SK-N-SH (cell line): ENCODE measurements around the gene DMKN. TPM values are rescaled to one million over a fixed set of nuclear protein-coding genes. Genes with fewer than 3 reads are reported as not detected.

Experiments
- CTCF ChIA-PET: fragments of 300-600, 350-600 bp; formaldehyde crosslinking; extraction: SDS; loops from one replicate; lab custom pipeline; 2021; lab: Yijun Ruan, JAX
- POLR2A ChIA-PET: fragments of 350-600 bp; sonication (Branson Sonifier 250); formaldehyde crosslinking; extraction: SDS; loops from one replicate; lab custom pipeline; 2020; ENCODE audit warnings: antibody characterized with exemption, inconsistent platforms; lab: Yijun Ruan, JAX
- DNase-seq: peaks from one replicate; pipeline ENCODE4 v3.0.0; 2012
- H2AFZ ChIP-seq: fragments of 200-600 bp; sonication (generic); 2 replicates; pipeline ENCODE4 v1.8.1; 2016; ENCODE audit warnings: antibody characterized with exemption, mild to moderate bottlenecking, low read depth
- H3F3A ChIP-seq: fragments of 200-600 bp; sonication (generic); replicated peaks from 2 replicates; pipeline ENCODE3; 2016; ENCODE audit warnings: antibody characterized with exemption, mild to moderate bottlenecking; ENCODE audit not compliant: insufficient read depth
- H3K27ac ChIP-seq, 2 experiments: fragments of 200-500 bp in 1 of 2; fragments of 200-600 bp in 1 of 2; sonication (Bioruptor generic) in 1 of 2; sonication (generic), shearing (Covaris generic) in 1 of 2; 2 replicates each; pipeline versions ENCODE4 v1.5.1 to v1.6.1; 2014 to 2016; ENCODE audit warnings: low read depth in 2 of 2, inconsistent platforms in 1 of 2, low read length in 1 of 2, mild to moderate bottlenecking in 1 of 2, mixed read lengths in 1 of 2
- H3K27me3 ChIP-seq: fragments of 200-600 bp; sonication (generic), shearing (Covaris generic); 2 replicates; pipeline ENCODE4 v1.6.1; 2016; ENCODE audit warnings: mixed run types; ENCODE audit not compliant: insufficient read depth
- H3K36me3 ChIP-seq, 2 experiments: fragments of 200-500 bp in 1 of 2; fragments of 200-600 bp in 1 of 2; sonication (Bioruptor generic) in 1 of 2; sonication (generic) in 1 of 2; replicated peaks in 1 of 2; 2 replicates each; pipeline versions ENCODE3 to v1.5.1; 2014 to 2016; ENCODE audit warnings: low read length in 1 of 2, mild to moderate bottlenecking in 1 of 2; ENCODE audit not compliant: insufficient read depth in 2 of 2, control insufficient read depth in 1 of 2
- H3K4me1 ChIP-seq, 2 experiments: fragments of 200-500 bp in 1 of 2; fragments of 200-600 bp in 1 of 2; sonication (Bioruptor generic) in 1 of 2; sonication (generic), shearing (Covaris generic) in 1 of 2; 2 replicates each; pipeline versions ENCODE4 v1.5.1 to v1.6.1; 2014 to 2016; ENCODE audit warnings: low read depth in 1 of 2, low read length in 1 of 2, mixed run types in 1 of 2; ENCODE audit not compliant: insufficient read depth in 2 of 2, control insufficient read depth in 1 of 2
- H3K4me2 ChIP-seq: fragments of 200-600 bp; sonication (generic), shearing (Covaris generic); 2 replicates; pipeline ENCODE4 v1.6.1; 2017; ENCODE audit warnings: mixed run types
- H3K4me3 ChIP-seq, 2 experiments: fragments of 200-500 bp in 1 of 2; fragments of 200-600 bp in 1 of 2; sonication (Bioruptor generic) in 1 of 2; sonication (generic), shearing (Covaris generic) in 1 of 2; 2 replicates each; pipeline versions ENCODE4 v1.5.1 to v1.8.1; 2014 to 2016; ENCODE audit warnings: low read depth in 2 of 2, inconsistent platforms in 1 of 2, low read length in 1 of 2, mild to moderate bottlenecking in 1 of 2, mixed read lengths in 1 of 2, moderate library complexity in 1 of 2
- H3K79me2 ChIP-seq: fragments of 200-600 bp; sonication (generic); 2 replicates; pipeline ENCODE4 v1.8.1; 2017; ENCODE audit warnings: mild to moderate bottlenecking; ENCODE audit not compliant: insufficient read depth
- H3K9ac ChIP-seq: fragments of 200-600 bp; sonication (generic); 2 replicates; pipeline ENCODE4 v1.6.1; 2017; ENCODE audit warnings: mixed run types
- H3K9me2 ChIP-seq: fragments of 200-600 bp; sonication (generic); 2 replicates; pipeline ENCODE4 v1.6.1; 2017; ENCODE audit warnings: mixed run types
- H3K9me3 ChIP-seq: fragments of 200-600 bp; sonication (generic); 2 replicates; pipeline ENCODE4 v1.6.1; 2017; ENCODE audit warnings: mixed run types, mild to moderate bottlenecking, moderate library complexity
- H4K20me1 ChIP-seq: fragments of 200-600 bp; sonication (generic); 2 replicates; pipeline ENCODE4 v1.6.1; 2017; ENCODE audit warnings: mild to moderate bottlenecking, mixed run types; ENCODE audit not compliant: insufficient read depth
- FOSL2 ChIP-seq: IDR thresholded peaks from 2 replicates; pipeline ENCODE4 v1.4.0; 2012; ENCODE audit warnings: low read depth, mild to moderate bottlenecking, moderate library complexity, borderline replicate concordance
- GATA2 ChIP-seq: sonication (generic); formaldehyde crosslinking; IDR thresholded peaks from 2 replicates; pipeline ENCODE4 v1.5.0; 2020; ENCODE audit warnings: mild to moderate bottlenecking, missing genetic modification reagents
- MAX ChIP-seq: IDR thresholded peaks from 2 replicates; pipeline ENCODE4 v1.4.0; 2012; ENCODE audit warnings: low read depth
- ZBTB33 ChIP-seq: IDR thresholded peaks from 2 replicates; pipeline ENCODE4 v1.4.0; 2012; ENCODE audit warnings: low read depth, borderline replicate concordance
- WGBS: methylation state at CpG from one replicate; pipeline ENCODE4 v1.1.6; 2017; ENCODE audit warnings: low lambda C conversion rate; 5-methylcytosine and 5-hydroxymethylcytosine counted together
- polyA plus RNA-seq, 3 experiments: library from polyadenylated mRNA; depleted of rRNA; stranded (reverse); fragments of >200 nt; gene quantifications; 2 replicates each; pipeline ENCODE4 v1.2.3, GENCODE V29; 2012

DMKN gene
- polyA plus RNA-seq, 1 of the 3 experiments (the other 2 are of a cell fraction) = not detected

GRCh38 chr19:35447606-35448469, 65.6 kb downstream of the DMKN start, which contains the start of gene FFAR2:
TSS of gene FFAR2 (plus strand) at chr19:35448257. CDS start at chr19:35449715, 1,458 bp downstream.
- Histone ChIP-seq H3K4me2 (no peak within 1 kb of the TSS), H3K4me3 (no peak within 1 kb of the TSS), H3K27ac (no peak within 1 kb of the TSS), H2AFZ (no peak within 1 kb of the TSS), H3F3A (no peaks in the 10 kb centered on the region), H3K36me3 (no peaks in the 10 kb centered on the region), H3K9me3 (no peaks in the 10 kb centered on the region), H3K27me3 (peaks cover 79% of the 10 kb centered on the region), H3K9me2 (no peaks in the 10 kb centered on the region), H3K9ac (no peak within 1 kb of the TSS), H3K79me2 (no peaks in the 10 kb centered on the region), H4K20me1 (no peaks in the 10 kb centered on the region), H3K4me1 (peaks cover 0 to 4% of the 10 kb centered on the region in 2 experiments; a peak in 1 of 4 replicates)
- CTCF ChIA-PET = interaction anchor here (1.1 to 1.4 kb wide), 2 partner anchors 12 to 101 kb away, joined by 5 read pairs; no protein-coding TSS in a partner anchor
- no peak for DNase-seq
- POLR2A ChIA-PET = no interaction called here
- 33% methylated on average over 12 of the region's 12 CpGs for WGBS
- TF ChIP-seq MAX (no peak), GATA2 (no peak), FOSL2 (no peak), ZBTB33 (no peak)

Other genes starting within 250 kb of the DMKN start
- 83.6 and 102 TPM in 2 replicates for gene USF2, start 244.7 kb downstream of the DMKN start, polyA plus RNA-seq (2012; rRNA removed)
- gene HAMP, start 231.1 kb downstream of the DMKN start, polyA plus RNA-seq (2012; rRNA removed) = 0.13 TPM in 1 of 2 replicates, not detected in the other
- gene MAG, start 221.5 kb downstream of the DMKN start, polyA plus RNA-seq (2012; rRNA removed) = not detected in 2 replicates
- gene CD22, start 184.5 kb downstream of the DMKN start, polyA plus RNA-seq (2012; rRNA removed) = 0.16 and 0.18 TPM in 2 replicates
- not detected in 2 replicates for gene FFAR1, start 165.7 kb downstream of the DMKN start, polyA plus RNA-seq (2012; rRNA removed)
- gene FFAR3, start 155.2 kb downstream of the DMKN start, polyA plus RNA-seq (2012; rRNA removed) = not detected in 2 replicates
- not detected in 2 replicates for gene GPR42, start 142.6 kb downstream of the DMKN start, polyA plus RNA-seq (2012; rRNA removed)
- not detected in 2 replicates for gene FFAR2, start 65.4 kb downstream of the DMKN start, polyA plus RNA-seq (2012; rRNA removed)
- gene KRTDAP, start 23.2 kb downstream of the DMKN start, polyA plus RNA-seq (2012; rRNA removed) = not detected in 2 replicates
- gene SBSN, start 14.7 kb upstream of the DMKN start, polyA plus RNA-seq (2012; rRNA removed) = 0.16 and 0.25 TPM in 2 replicates
- not detected in 2 replicates for gene GAPDHS, start 19.8 kb upstream of the DMKN start, polyA plus RNA-seq (2012; rRNA removed)
- 201 and 202 TPM in 2 replicates for gene TMEM147, start 32.0 kb upstream of the DMKN start, polyA plus RNA-seq (2012; rRNA removed)
- gene ATP4A, start 50.0 kb upstream of the DMKN start, polyA plus RNA-seq (2012; rRNA removed) = not detected in 2 replicates
- not detected in 2 replicates for gene PMIS2, start 72.5 kb upstream of the DMKN start, polyA plus RNA-seq (2012; rRNA removed)
- gene HAUS5, start 99.1 kb upstream of the DMKN start, polyA plus RNA-seq (2012; rRNA removed) = 5.1 and 7.1 TPM in 2 replicates
- 48.5 and 69.9 TPM in 2 replicates for gene RBM42, start 115.4 kb upstream of the DMKN start, polyA plus RNA-seq (2012; rRNA removed)
- 0.84 and 1.6 TPM in 2 replicates for gene ETV2, start 128.1 kb upstream of the DMKN start, polyA plus RNA-seq (2012; rRNA removed)
- 826 and 889 TPM in 2 replicates for gene COX6B1, start 134.7 kb upstream of the DMKN start, polyA plus RNA-seq (2012; rRNA removed)
- 0.11 and 0.16 TPM in 2 replicates for gene UPK1A, start 152.9 kb upstream of the DMKN start, polyA plus RNA-seq (2012; rRNA removed)
- gene ZBTB32, start 190.9 kb upstream of the DMKN start, polyA plus RNA-seq (2012; rRNA removed) = not detected in 2 replicates
- gene KMT2B, start 204.4 kb upstream of the DMKN start, polyA plus RNA-seq (2012; rRNA removed) = 18.2 and 29.2 TPM in 2 replicates
- gene IGFLR1, start 228.8 kb upstream of the DMKN start, polyA plus RNA-seq (2012; rRNA removed) = 5.1 and 5.6 TPM in 2 replicates
- 25.9 and 29.4 TPM in 2 replicates for gene U2AF1L4, start 231.8 kb upstream of the DMKN start, polyA plus RNA-seq (2012; rRNA removed)
- gene PSENEN, start 232.0 kb upstream of the DMKN start, polyA plus RNA-seq (2012; rRNA removed) = 66.3 and 99.2 TPM in 2 replicates
- 21.1 and 25.2 TPM in 2 replicates for gene LIN37, start 234.9 kb upstream of the DMKN start, polyA plus RNA-seq (2012; rRNA removed)
- 0.10 and 0.43 TPM in 2 replicates for gene HSPB6, start 243.4 kb upstream of the DMKN start, polyA plus RNA-seq (2012; rRNA removed)
- 12.3 and 12.5 TPM in 2 replicates for gene PROSER3, start 244.5 kb upstream of the DMKN start, polyA plus RNA-seq (2012; rRNA removed)